GM12875 (cell line): ENCODE results near the gene CNIH3.

Experiments
- H3K4me3 ChIP-seq: one replicate; pipeline ENCODE4 v1.5.1; 2011; ENCODE audit warnings: low read depth, low read length, control low read depth
- CTCF ChIP-seq: IDR thresholded peaks from 2 replicates; pipeline ENCODE4 v1.5.1; 2011; ENCODE audit warnings: low read depth, mild to moderate bottlenecking, control low read depth, inconsistent platforms, low read length, moderate library complexity, borderline replicate concordance; ENCODE audit not compliant: insufficient read depth

CNIH3 gene

GRCh38 chr1:224641030-224641429 is 24.9 kb downstream of the CNIH3 start:
- peak; percentile 46; the same call in 1 of the 2 replicates for TF ChIP-seq CTCF
- H3K4me3 ChIP-seq: no peak overlapping the region

GRCh38 chr1:224643653-224644052 is 27.5 kb downstream of the CNIH3 start:
- H3K4me3 ChIP-seq: no peak overlapping the region

DNA sequence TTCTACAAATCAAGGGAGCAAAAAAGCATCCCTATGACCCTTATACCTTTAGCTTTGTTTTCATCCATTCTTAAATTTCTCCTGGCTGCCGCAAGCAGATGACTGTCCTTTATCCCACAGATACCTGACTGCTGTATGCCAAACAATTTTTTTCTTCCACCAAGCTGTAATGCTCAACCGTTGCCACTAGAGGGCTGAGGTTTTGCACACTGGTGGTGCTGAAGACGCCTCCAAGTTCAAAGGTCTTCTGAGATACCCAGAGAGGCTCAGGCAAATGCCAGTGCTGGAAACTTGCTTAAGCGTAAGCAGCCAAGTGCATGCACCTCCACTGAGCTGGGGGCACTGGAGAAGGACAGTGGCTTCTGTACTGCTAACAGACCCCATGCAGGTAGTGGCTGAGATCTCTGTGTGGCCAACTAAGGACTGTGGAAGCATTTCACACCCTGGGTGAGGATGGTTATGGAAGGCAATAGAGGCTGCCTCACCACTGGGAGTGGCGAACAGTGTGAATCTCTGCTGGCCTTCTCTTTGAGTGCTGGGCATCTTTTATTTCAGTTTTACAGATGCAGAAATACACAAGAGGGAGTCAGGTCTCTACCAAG is 28.5 kb downstream of the CNIH3 start:
- peak; percentile 87 for TF ChIP-seq CTCF
- H3K4me3 ChIP-seq: no peak overlapping the region

More at GRCh38 chr1:224643653-224644052, 27.5 kb downstream of the CNIH3 start:
- TF ChIP-seq CTCF: no peak

DNA sequence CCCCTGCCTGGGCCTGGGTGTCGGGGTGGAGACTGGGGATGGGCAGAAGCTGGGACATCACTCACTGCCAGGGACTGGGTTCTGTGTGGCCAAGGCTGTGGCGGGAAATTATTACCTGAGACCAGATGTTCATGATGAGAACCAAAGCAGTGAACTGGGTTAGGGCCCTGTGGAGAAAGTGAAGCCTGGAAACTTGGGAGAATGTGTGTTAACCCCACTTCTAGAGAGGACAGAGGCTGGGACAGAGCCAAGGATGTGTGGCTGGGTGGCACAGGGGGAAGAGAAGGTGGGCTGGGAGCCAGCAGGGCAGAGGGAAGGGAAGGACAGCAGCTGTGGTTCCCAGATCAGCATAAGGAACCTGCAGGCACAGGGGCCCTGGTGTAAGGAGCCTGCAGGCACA is 31.3 kb downstream of the CNIH3 start:
- H3K4me3 ChIP-seq: no peak overlapping the region
- TF ChIP-seq CTCF: no peak

GRCh38 chr1:224650290-224650689 is 34.2 kb downstream of the CNIH3 start:
- no peak overlapping the region for H3K4me3 ChIP-seq
- no peak for TF ChIP-seq CTCF

GRCh38 chr1:224651188-224651587 is 35.1 kb downstream of the CNIH3 start:
- no peak overlapping the region for H3K4me3 ChIP-seq
- no peak for TF ChIP-seq CTCF

DNA sequence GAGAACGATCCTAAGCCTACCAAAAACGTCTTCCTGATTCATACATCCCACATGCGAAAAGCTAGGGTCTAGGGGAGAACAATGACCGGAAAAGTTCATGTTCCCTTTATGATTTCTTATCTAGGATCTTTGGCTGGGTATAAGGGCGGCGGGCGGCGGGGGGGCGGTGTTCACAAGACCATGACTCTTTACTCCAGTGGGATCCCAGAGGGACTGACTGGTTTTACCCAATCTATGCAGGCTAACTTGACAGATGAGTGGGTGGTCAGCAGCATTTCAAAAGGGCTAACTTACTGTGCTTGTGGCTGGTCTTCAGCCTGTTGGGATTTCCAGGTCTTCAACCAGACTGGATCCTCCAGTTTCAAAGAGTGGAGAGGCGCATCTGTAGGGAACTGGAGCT is 40.3 kb downstream of the CNIH3 start:
- H3K4me3 ChIP-seq: no peak overlapping the region
- no peak for TF ChIP-seq CTCF
